GM18870 (cell line): ENCODE results near the gene RFX8.
"Not testable (repeated sequence)": the region's sequence is repeated elsewhere in the genome, so short reads cannot be mapped to it uniquely, and the experiment has no call there.

Experiments
- ATAC-seq: cut with Tn5 transposase; IDR thresholded peaks from one replicate; pipeline ENCODE4 v1.9.1; 2021; ENCODE audit warnings: moderate library complexity; ENCODE audit not compliant: unreplicated experiment

RFX8 gene

DNA sequence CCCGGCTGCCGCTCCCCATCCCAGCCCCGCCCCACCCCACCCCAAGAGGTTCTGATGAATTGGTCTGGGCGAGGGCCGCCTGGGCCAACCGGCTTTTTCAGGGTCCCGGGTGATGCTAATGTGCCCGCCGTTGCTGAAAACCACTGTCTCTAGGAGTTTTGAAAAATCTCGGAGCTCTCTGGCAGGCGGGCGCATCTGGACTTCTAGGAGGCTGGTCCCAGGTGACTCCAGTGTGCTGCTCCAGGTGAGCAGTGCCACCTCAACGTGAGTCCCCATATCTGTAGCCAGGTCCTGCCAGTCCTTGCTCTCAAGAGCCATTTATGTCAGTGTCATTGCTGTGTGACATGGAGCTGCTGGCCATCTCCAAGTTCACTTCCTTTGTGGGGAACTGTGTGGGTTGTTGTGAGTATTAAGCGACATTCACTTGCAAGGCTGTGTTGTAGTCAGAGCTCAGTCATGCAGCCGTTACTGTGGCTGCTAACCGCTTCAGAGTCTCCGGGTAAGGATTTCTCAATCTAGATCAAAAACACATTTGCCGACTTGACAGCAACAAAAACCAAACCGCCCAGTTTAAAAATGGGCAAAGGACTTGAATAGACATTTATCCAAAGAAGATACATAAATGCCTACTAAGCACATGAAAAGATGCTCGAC lies at the start of gene RFX8:
Gene RFX8, minus strand, starts transcription at position 382 of the 654 bp plus-strand sequence. CDS start 8,264 bp downstream, outside the sequence.
- no peak for ATAC-seq

DNA sequence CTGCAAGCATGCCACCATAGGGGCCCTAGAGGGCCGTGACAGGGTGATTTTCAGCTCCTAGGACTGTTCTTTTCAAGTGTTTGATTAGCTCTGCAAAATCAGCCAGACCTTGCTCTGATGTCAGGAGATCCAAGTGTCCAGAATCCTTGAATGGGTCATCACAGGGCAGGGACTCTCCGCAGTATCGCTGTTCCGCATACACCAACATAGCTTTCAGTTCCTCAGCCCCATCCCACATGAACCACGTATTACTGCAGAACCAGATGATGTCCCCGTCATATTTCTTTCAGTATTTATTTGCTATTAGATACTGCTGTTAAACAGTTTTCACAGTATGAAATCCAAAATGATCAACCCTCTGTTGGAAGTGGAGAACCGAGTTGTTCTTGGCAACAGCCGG lies 46.6 kb upstream of the RFX8 start:
- no peak for ATAC-seq

DNA sequence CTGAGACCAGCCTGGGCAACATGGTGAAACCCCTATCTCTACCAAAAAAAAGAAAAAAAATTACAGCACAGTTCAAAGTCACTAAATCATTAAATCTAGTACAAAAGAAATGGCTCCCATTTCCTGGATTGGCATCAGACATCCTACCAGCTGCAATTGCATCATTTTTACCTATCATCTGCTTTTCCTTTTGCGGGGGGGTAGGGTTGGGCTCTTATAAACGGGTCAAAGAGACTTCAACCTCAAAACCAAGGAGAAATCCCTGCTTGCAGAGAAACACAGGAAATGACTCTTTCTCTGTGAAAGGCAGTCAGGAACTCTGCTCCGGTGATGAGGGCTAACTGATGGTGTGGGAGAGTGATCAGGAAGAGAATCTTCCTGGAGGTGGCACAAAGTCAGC lies 45.3 kb upstream of the RFX8 start:
- no peak for ATAC-seq

- ATAC-seq = no peak
These were observed 43.9 kb upstream of the RFX8 start for GRCh38 chr2:101518578-101519492.

GRCh38 chr2:101517758-101518271 lies 42.9 kb upstream of the RFX8 start:
- no peak for ATAC-seq

DNA sequence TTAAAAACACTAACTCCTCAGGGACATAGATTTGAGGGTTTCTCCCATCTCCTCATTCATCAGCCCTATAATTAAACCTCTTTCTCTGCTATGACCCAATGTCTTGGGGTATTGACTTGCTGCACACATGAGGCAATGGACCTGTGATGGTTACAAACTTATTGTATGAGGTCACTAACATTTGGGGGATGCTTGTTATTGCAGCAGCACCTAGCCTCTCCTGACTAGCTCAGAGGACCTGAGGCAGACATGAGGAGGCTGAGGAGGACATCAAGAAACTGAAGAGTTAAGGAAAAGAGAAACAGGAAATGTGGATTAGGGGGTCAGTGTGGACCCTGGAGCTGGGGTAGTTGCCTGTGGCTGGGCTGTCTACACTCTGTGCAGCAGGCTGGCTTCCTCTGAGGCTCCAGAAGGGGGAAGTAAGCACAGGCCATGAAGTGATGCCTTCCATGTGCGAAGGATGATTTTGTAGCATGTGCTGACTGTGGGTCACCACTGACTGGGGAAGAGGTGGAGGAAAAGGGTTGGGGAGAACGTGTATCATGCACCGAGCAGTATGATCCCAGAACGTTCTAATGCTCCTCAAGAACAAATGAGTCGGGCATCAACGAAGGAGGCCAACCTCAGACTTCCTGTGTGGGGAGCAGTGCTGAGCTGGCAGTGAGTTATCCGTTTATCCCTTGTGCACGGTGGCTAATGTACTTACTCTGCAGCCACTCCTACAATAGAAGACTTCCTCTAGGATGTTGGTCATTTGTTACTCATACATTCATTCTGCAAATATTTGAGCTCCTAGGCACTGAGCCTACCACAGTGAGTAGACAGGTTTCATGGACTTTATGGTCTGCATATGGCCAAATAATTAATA lies 42.1 kb upstream of the RFX8 start:
- no peak for ATAC-seq

DNA sequence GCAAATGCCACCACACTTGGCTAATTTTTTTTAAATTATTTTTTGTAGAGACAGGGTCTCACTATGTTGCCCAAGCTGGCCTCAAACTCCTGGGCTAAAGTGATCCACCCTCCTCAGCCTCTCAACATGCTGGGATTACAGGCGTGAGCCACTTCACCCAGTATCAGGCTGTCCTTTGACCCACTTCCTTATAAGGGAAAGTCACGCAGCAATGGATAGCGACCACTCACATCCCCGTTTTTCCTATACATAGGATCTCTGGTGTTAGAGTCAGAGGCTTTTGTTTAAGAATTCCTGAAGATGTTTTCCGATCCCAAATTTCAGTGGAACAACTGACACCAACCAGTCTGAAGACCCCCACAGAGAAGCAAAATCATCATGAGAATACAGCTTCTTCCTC lies 41.4 kb upstream of the RFX8 start:
- no peak for ATAC-seq

- ATAC-seq = no peak
These were observed 40.6 kb upstream of the RFX8 start for GRCh38 chr2:101515477-101515876.

- no peak for ATAC-seq
These were observed 38.1 kb upstream of the RFX8 start for GRCh38 chr2:101512993-101513392.

DNA sequence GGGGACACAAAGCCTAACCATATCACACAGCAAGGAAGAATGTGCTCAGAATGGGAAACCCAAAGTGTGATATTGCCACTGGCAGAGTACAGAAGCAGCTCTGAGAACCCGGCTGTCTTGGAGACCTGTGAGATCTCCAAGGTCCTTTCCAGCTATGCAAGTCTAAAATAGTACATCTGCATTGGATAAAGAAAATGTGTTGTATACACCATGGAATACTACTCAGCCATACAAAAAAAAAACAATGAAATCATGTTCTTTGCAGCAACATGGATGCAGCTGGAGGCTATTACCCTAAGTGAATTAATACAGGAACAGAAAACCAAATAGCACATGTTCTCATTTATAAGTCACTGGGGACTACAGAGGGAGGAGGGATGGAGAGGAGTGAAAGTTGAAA lies 36.5 kb upstream of the RFX8 start:
- ATAC-seq = no peak

- no peak for ATAC-seq
These were observed 34.8 kb upstream of the RFX8 start for GRCh38 chr2:101509499-101510284.

- no peak for ATAC-seq
These were observed 33.7 kb upstream of the RFX8 start for GRCh38 chr2:101508636-101509035.

- not testable (repeated sequence) for ATAC-seq
These were observed 30.4 kb upstream of the RFX8 start for GRCh38 chr2:101505276-101505675.

- not testable (repeated sequence) for ATAC-seq
These were observed 29.8 kb upstream of the RFX8 start for GRCh38 chr2:101504744-101505143.

DNA sequence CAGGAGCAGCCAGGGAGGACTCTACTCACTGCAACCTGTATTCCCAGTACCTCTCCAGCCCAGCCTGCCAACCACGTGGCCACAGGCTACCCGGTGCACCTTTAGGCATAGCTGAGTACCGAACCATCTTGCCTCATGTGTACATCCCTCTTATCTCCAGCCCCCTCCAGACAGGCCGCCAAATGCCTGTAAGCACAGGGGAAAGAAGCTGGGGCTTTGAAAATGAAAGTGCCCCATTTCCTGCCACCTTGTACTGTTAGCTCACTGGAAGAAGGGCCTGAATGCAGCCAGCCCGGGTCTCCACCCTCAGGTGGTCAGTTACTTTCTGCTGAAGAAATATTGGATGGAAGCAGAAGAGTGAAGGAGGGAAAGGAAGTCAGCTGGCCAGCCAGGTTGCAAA lies 27.2 kb upstream of the RFX8 start:
- no peak for ATAC-seq

DNA sequence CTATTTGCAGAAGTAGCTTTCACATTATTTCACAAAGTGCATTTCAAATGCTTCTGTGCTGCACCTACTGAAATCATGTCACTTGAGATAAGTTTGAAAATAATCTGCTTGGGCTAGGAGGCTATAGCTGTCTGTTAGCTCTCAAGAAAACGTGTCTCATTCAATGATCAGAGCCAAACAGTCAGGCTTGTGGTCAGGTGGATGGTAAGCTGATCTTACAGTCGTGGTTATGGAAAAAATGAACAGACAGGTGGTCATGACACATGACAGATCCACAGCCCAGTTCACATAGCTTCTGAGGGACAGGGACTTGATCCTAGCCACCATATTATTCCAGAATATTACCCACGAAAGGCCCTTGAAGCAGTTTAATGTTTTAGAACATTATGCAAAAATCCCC lies 26.5 kb upstream of the RFX8 start:
- no peak for ATAC-seq

GRCh38 chr2:101500860-101501259 lies 25.9 kb upstream of the RFX8 start:
- no peak for ATAC-seq

DNA sequence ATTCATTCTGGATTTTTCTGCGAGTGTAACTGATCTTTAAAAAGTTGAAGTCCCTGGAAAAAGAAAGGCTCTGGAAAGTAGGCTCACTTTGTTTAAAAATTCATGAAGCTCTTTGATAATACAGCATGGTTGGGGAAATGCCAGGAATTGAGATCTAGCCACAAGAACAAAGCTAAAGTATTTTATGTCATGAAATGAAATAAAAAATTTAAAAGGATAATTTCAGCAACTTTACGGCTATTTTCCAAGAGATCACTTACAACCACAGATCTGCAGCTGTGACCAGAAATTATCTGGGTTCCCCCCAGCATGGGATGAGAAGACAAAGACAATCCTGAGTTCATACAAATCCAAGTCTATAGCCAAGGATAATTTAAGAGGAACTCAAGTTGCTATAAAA lies 25.3 kb upstream of the RFX8 start:
- ATAC-seq = no peak

GRCh38 chr2:101496279-101496678 lies 21.4 kb upstream of the RFX8 start:
- no peak for ATAC-seq

GRCh38 chr2:101492936-101493473 lies 18.1 kb upstream of the RFX8 start:
- no peak for ATAC-seq
